Measurements from ENCODE around the gene GRM4. TPM values are rescaled to one million over a fixed set of nuclear protein-coding genes. Genes with fewer than 3 reads are reported as not detected.
A peak's percentile ranks its signal among the peaks of the same experiment; 100 is the strongest.

GRM4 gene
- total RNA-seq, 1 experiment from 2014 or later: 5.6 TPM

DNA sequence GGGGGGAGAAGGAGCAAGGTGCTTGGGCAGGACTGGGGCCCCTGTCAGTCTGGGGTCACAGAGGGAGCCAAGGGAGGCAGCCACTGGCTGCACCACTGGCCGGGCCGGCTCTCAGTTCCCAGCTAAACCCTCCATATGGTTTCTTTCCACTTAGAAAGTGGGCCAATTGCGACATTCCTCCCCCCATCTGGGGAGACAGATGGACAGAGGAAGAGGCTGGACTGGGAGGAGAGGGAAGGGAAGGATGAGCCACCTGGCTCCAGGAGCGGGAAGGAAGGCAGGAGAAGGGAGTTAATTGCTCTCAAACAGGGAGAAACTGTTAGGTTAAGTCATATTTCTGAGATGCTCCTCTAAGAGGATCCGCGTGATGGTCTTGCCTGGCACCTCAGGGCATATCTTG, 82.2 kb downstream of the GRM4 start:
- Histone ChIP-seq H3K18ac (ENCODE audit: insufficient read length, low read depth, low read length) (no peak overlapping the region), H4K5ac (ENCODE audit: insufficient read length, low read depth, low read length) (no peak overlapping the region), H2AFZ (ENCODE audit: low read length) (no peak overlapping the region), H3K79me1 (ENCODE audit: insufficient read depth, low read depth, low read length, poor library complexity, severe bottlenecking) (no peaks in the 10 kb centered on the region), H3K27me3 (ENCODE audit: insufficient read depth, low read length) (no peaks in the 10 kb centered on the region), H2BK15ac (ENCODE audit: low read depth, low read length) (no peak overlapping the region), H3T11ph (ENCODE audit: low read length) (no peak overlapping the region), H2BK20ac (ENCODE audit: low read depth, low read length, poor library complexity, severe bottlenecking) (no peak overlapping the region), H3K14ac (ENCODE audit: insufficient read depth, low read length) (no peak overlapping the region), H2AK5ac (ENCODE audit: insufficient read length, low read length) (no peak overlapping the region), H3K23ac (ENCODE audit: insufficient read length, low read depth, low read length) (no peak overlapping the region), H4K91ac (ENCODE audit: insufficient read length, low read depth, low read length) (no peak overlapping the region), H3K4me2 (ENCODE audit: insufficient read depth, insufficient read length, low read length) (no peak overlapping the region), H3K9ac (ENCODE audit: extremely low read depth, insufficient read length, low read length) (no peak overlapping the region), H3K56ac (ENCODE audit: insufficient read length, low read depth, low read length) (no peak overlapping the region), H3K27ac (ENCODE audit: insufficient read length, low read depth, low read length) (no peak overlapping the region), H3K4ac (ENCODE audit: low read depth, low read length) (no peak overlapping the region), H3K9me3 (ENCODE audit: control insufficient read depth, low read depth, low read length) (no peaks in the 10 kb centered on the region), H2BK12ac (ENCODE audit: insufficient read length, low read depth, low read length) (no peak overlapping the region), H3K23me2 (ENCODE audit: insufficient read length, low read depth, low read length, poor library complexity, severe bottlenecking) (no peaks in the 10 kb centered on the region), H3K79me2 (ENCODE audit: insufficient read depth, low read length) (no peaks in the 10 kb centered on the region), H2BK5ac (ENCODE audit: insufficient read length, low read length) (no peak overlapping the region), H4K20me1 (ENCODE audit: control insufficient read depth, insufficient read depth, insufficient read length) (no peaks in the 10 kb centered on the region), H3K4me1 (ENCODE audit: insufficient read depth, low read length) (no peaks in the 10 kb centered on the region), H4K8ac (replicated peaks; ENCODE audit: insufficient read length, low read depth, low read length) (no peak overlapping the region), H2BK120ac (ENCODE audit: low read depth, low read length, poor library complexity, severe bottlenecking) (no peak overlapping the region)
- Mint-ChIP-seq H3K4me3 (no peak overlapping the region), H3K36me3 (ENCODE audit: insufficient read depth in 1 of 3, low read depth in 3 of 3) (no peaks in the 10 kb centered on the region; a peak in 1 of 7 replicates), H3K27me3 (ENCODE audit: low read depth) (peaks cover 3% of the 10 kb centered on the region; the same call in 1 of the 2 replicates), H3K9me3 (no peaks in the 10 kb centered on the region), H3K27ac (peak overlapping the region in 1 of 3 experiments; percentile 9; a peak in 1 of 7 replicates), H3K4me1 (peaks cover 6 to 7% of the 10 kb centered on the region in 2 experiments; a peak in 3 of 4 replicates)
- TF ChIP-seq, protein P1, sequence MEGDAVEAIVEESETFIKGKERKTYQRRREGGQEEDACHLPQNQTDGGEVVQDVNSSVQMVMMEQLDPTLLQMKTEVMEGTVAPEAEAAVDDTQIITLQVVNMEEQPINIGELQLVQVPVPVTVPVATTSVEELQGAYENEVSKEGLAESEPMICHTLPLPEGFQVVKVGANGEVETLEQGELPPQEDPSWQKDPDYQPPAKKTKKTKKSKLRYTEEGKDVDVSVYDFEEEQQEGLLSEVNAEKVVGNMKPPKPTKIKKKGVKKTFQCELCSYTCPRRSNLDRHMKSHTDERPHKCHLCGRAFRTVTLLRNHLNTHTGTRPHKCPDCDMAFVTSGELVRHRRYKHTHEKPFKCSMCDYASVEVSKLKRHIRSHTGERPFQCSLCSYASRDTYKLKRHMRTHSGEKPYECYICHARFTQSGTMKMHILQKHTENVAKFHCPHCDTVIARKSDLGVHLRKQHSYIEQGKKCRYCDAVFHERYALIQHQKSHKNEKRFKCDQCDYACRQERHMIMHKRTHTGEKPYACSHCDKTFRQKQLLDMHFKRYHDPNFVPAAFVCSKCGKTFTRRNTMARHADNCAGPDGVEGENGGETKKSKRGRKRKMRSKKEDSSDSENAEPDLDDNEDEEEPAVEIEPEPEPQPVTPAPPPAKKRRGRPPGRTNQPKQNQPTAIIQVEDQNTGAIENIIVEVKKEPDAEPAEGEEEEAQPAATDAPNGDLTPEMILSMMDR (conservative IDR thresholded peaks at IDR 0.05): no peak
- WGBS (ENCODE audit: extremely low coverage, insufficient read length, low lambda C conversion rate): no CpG with 5 or more reads among the region's 6 CpGs
- DNase-seq: no peak

Measured in H9 (cell line).